Measurements from ENCODE around the gene CAMK2B.

CAMK2B gene

GRCh38 chr7:44285561-44285960 lies 39.8 kb downstream of the CAMK2B start:
- Histone ChIP-seq H3K9me3 (no peaks in the 10 kb centered on the region), H3K36me3 (no peaks in the 10 kb centered on the region), H3K4me3 (ENCODE audit: low read depth, low read length) (no peak overlapping the region), H3K27me3 (no peaks in the 10 kb centered on the region), H3K4me1 (peaks cover 3% of the 10 kb centered on the region; the same call in 1 of the 2 replicates)
- no peak for TF ChIP-seq CTCF (IDR thresholded peaks at IDR 0.05; ENCODE audit: low read depth, low read length)
- peak; percentile 1 for DNase-seq

GRCh38 chr7:44284881-44285541 lies 40.4 kb downstream of the CAMK2B start:
- H3K9me3 ChIP-seq: no peaks in the 10 kb centered on the region
- H3K36me3 ChIP-seq: no peaks in the 10 kb centered on the region
- H3K4me1 ChIP-seq: peaks cover 3% of the 10 kb centered on the region; the same call in 1 of the 2 replicates
- H3K4me3 ChIP-seq (ENCODE audit: low read depth, low read length): no peak overlapping the region
- DNase-seq: peak; percentile 4
- no peak for TF ChIP-seq CTCF (IDR thresholded peaks at IDR 0.05; ENCODE audit: low read depth, low read length)
- no peaks in the 10 kb centered on the region for H3K27me3 ChIP-seq

- no peak overlapping the region for H3K4me3 ChIP-seq (ENCODE audit: low read depth, low read length)
- TF ChIP-seq CTCF (IDR thresholded peaks at IDR 0.05; ENCODE audit: low read depth, low read length): no peak
- H3K36me3 ChIP-seq: no peaks in the 10 kb centered on the region
- no peaks in the 10 kb centered on the region for H3K9me3 ChIP-seq
- no peaks in the 10 kb centered on the region for H3K27me3 ChIP-seq
- H3K4me1 ChIP-seq: peaks cover 3% of the 10 kb centered on the region; the same call in 1 of the 2 replicates
- peak; percentile 26 for DNase-seq
Measured at GRCh38 chr7:44284216-44284615, 41.2 kb downstream of the CAMK2B start.

GRCh38 chr7:44283381-44284211 lies 41.8 kb downstream of the CAMK2B start:
- H3K36me3 ChIP-seq: no peaks in the 10 kb centered on the region
- no peaks in the 10 kb centered on the region for H3K9me3 ChIP-seq
- peak; percentile 5 for DNase-seq
- no peaks in the 10 kb centered on the region for H3K27me3 ChIP-seq
- H3K4me3 ChIP-seq (ENCODE audit: low read depth, low read length): no peak overlapping the region
- no peak for TF ChIP-seq CTCF (IDR thresholded peaks at IDR 0.05; ENCODE audit: low read depth, low read length)
- peaks cover 3% of the 10 kb centered on the region; the same call in 1 of the 2 replicates for H3K4me1 ChIP-seq

GRCh38 chr7:44282601-44283171 lies 42.7 kb downstream of the CAMK2B start:
- Histone ChIP-seq H3K36me3 (no peaks in the 10 kb centered on the region), H3K4me1 (peaks cover 3% of the 10 kb centered on the region; the same call in 1 of the 2 replicates), H3K9me3 (no peaks in the 10 kb centered on the region), H3K27me3 (no peaks in the 10 kb centered on the region), H3K4me3 (ENCODE audit: low read depth, low read length) (no peak overlapping the region)
- no peak for TF ChIP-seq CTCF (IDR thresholded peaks at IDR 0.05; ENCODE audit: low read depth, low read length)
- DNase-seq: peak; percentile 8
